AG08395 (cell line): ENCODE results near the gene FAM53A.
"Not testable (repeated sequence)": the region's sequence is repeated elsewhere in the genome, so short reads cannot be mapped to it uniquely, and the experiment has no call there.

Source experiments
- DNase-seq: peaks from one replicate; pipeline ENCODE4 v3.0.0; 2012; ENCODE audit warnings: mixed read lengths, low spot score

The FAM53A gene

GRCh38 chr4:1659104-1660043 is 24.7 kb downstream of the FAM53A start:
- no peak for DNase-seq

DNA sequence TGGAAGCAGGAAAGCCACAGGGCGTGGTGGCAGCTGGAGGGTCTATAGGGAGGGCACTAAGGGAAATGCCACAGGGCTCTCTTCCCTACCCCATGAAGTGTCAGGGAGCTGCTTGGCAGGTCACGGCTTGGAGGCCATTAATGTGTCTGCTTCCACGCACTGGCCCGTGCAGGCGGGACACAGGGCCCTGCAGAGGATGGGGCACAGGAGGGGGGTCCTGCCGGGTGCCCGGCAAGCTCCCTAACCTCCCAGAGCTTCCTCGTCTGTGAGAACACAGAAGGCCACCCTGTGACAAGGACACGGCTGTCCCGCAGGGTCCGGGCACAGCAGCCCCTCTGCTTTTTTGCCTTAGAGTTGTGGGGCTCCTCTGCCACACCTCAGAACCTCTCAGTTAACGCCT is 25.5 kb downstream of the FAM53A start:
- no peak for DNase-seq

GRCh38 chr4:1658146-1658545 is 26.0 kb downstream of the FAM53A start:
- DNase-seq = no peak

DNA sequence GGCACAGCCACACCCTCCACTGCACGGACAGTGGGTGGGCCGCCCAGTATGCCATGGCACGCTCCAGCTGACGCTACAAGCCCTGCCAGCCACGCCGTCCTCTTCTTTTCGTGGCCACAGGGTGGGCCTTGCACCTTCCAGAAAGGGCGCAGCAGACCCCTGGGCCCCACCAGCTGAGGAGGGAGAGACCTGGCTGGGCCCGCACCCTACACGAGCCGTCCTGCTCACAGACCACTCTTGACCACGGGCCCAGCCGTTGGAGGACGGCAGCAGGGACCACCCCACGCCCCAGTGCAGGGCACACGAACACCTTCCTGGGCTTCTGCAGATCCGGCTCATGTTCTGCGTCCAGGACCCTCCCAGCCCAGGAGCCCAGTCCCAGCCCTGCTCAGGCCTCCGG is 27.1 kb downstream of the FAM53A start:
- no peak for DNase-seq

DNA sequence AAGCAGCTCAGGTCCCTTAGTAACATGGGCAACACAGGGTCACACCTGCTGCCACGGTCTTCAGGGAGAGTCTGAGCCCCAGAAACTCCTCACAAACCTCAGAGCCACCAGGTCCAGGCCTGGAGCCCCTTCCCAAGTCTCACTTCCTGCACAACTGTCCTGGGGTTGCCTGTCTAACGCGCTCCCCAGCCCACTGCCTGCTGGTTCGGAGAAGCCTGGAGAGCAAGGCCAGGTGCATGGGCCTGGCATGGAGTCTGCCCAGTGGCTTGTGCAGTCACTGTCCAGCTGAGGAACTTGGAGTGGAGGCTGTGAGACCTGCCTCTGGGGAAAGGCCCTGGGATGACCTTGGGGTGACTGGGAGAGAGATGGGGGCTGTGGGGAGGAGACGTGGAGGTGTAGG is 28.0 kb downstream of the FAM53A start:
- no peak for DNase-seq

GRCh38 chr4:1655676-1656075 is 28.4 kb downstream of the FAM53A start:
- DNase-seq = no peak

DNA sequence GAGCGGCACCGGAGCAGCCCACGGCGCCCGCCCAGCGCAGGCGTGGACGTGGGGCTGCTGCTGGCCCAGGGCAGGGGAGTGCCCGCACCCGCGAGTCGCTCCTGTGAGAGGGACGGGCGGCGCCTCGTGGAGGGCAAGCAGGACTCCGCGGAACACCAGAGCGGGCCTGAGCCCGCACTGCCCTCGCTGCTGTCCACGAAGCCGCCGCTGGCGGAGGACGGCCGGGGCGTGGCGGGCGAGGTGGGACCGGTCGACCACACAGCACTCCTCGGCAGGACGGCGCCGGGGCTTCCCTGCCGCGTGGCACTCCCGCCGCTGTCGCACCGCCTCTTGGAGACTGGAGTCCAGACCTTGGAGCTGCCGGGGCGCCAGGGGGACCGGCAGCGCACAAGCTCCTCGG is 29.0 kb downstream of the FAM53A start:
- DNase-seq = no peak

DNA sequence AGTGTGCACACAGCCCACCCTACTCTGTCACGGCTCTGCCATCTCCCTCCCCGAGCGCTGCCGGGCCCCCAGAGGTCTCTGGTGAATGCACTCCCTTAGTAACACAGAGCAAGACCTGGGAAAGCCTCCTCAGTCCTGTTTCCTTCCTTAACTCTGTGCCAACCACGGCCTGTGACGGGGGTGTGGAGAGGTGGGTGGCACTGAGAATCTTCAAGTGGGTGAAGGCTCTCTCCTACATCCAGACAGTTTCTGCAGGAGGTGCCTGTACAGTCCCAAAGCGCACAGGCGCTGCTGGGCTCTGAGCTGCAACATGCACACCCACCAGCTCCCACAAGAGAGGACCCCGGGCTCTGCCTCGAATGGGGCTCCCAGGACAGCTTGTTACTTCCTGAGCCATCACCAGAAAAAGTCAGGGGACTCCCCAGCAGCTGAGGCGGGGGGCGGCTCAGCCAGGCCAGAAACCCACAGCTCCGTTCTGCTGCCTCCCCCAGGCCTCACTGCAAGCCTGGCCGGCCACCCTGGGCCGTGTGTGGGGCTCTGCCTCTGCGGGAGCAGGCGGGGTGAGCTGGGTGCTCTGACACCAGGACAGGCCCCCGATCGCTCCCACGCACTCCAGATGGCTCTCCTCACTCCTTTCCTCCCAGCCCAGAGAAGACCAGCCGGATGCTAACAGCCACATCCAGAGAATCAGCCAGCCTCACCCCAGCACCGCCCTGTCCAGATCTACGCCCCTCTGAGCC is 29.7 kb downstream of the FAM53A start:
- no peak for DNase-seq

- DNase-seq = no peak
Measured at GRCh38 chr4:1653776-1654175, 30.3 kb downstream of the FAM53A start.

DNA sequence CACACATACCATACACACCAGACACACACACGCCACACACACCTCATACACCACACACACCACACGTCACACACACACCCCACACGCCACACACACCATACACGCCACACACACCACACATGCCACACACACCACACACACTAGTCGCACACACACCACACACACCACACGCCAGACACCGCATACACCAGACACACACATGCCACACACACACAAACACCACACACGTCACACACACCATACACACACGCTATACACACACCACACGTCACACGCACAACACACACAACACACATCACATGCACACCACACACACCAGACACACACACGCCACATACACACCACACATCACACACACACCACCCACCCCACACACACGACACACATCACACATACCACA is 32.0 kb downstream of the FAM53A start:
- no peak for DNase-seq

DNA sequence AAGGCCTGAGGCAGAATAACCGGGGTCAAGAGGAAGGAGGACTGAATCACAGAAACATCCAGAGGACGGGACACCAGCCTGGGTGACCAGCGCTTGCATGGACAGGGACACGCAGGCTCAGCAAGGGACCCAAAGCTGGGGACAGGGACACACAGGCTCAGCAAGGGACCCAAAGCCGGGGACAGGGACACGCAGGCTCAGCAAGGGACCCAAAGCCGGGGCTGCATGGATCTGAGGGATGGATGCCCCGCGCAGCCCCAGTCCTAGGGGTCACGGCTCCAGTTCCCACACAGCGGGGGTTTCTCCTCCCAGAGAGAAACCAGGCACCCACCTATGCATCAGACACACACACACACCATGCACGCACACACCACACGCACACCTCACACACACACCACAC is 32.5 kb downstream of the FAM53A start:
- DNase-seq = no peak

GRCh38 chr4:1648962-1649361 is 35.2 kb downstream of the FAM53A start:
- DNase-seq = no peak

- no peak for DNase-seq
Measured at GRCh38 chr4:1647432-1647831, 36.7 kb downstream of the FAM53A start.

- DNase-seq = no peak
Measured at GRCh38 chr4:1646690-1647089, 37.4 kb downstream of the FAM53A start.

DNA sequence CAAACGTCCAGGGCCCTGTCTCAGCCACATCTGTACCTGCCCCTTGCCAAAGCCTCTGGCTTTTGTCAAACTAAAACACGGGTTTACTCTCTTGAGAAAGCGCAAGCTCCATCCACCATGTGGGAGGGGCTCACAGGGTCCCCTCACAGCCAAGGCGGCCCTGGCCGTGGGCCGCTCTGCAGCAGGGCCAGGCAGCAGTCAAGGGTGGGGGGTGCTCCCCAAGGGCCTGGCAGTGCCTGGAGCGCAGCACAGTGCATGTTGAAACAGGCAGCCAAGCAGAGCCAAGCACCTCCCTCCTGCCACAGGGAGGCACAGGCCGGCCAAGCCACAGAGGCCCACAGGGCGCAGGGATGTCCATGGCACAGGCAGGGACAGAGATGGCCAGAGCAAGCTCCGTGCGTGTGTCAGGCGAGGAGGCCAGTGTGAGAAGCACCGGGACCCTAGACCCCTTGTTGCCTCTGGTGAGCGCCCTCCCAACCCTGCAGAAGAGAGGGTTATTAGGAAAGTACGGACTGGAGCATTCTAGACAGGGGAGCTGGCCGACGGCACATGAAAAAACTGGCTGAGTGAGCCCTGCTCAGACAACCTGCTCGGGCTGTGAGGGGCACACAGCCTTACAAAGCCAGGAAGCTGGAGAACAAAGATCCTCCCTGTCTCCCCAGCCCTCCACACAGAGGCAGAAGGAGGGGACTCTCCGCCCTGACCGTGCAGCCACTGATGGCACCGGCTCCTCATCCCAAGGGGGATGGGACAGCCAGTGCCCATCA is 39.0 kb downstream of the FAM53A start:
- peak; percentile 82 for DNase-seq

GRCh38 chr4:1643971-1644735 is 40.0 kb downstream of the FAM53A start:
- DNase-seq = no peak

DNA sequence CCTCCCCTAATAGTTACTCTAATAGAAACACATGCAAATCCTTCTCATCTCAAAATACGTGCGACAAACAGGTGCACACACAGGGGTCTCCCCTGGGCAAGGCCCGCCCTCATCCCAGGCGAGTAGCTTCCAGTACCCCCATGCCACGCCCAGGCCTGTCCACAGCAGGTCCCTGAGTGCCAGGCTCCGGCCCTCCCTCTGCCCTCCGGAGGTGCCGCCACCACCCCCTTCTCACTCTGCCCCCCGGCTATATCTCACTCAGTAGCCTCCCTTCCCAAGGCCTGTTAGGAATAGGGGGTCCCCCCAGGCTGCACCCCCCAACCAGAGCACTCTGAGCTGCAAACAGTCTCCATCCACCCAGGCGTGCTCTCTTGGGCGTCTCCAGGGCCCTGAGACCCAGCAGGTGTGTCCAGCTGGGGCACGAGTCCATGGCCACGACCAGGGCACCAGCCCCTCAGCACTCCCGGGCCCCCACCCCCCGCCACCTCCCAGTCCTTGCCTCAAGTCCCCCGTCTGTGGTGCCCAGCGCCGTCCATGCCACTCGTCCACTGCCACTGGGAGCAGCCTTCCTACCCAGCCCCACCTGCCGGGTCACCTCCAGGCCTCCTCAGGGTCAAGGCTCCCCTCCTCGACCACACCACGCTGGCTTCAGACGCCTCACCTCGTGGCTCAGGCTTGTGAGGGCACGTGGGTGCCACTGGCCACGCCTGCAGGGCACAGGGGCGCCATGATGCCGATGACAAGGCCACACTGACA is 41.7 kb downstream of the FAM53A start:
- DNase-seq = no peak

GRCh38 chr4:1641671-1642070 is 42.4 kb downstream of the FAM53A start:
- DNase-seq = no peak

GRCh38 chr4:1640716-1641503 is 43.2 kb downstream of the FAM53A start:
- DNase-seq = not testable (repeated sequence)

GRCh38 chr4:1640190-1640589 is 43.9 kb downstream of the FAM53A start:
- DNase-seq = no peak
